ENCODE results near the gene AKNAD1. TPM values are rescaled to one million over a fixed set of nuclear protein-coding genes. Genes with fewer than 3 reads are reported as not detected.

Gene AKNAD1
- total RNA-seq, 1 experiment from 2014 or later: 0.07 TPM

DNA sequence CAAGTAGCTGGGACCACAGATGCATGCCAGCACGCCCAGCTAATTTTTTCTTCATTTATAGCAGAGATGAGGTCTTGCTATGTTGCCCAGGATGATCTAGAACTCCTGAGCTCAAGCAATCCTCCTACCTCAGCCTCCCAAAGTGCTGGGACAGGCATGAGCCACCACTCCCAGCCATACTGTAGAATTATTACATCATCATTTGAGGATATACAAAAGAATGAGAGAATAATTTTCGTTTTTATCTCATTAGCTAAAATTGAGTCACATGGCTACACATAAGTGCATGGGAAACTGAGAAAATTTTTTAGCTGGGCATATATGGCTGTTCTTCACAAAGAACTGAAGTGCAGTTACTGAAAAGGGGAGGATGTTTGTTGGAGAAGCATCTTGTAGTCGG, 89.2 kb downstream of the AKNAD1 start:
- TF ChIP-seq, protein P1, sequence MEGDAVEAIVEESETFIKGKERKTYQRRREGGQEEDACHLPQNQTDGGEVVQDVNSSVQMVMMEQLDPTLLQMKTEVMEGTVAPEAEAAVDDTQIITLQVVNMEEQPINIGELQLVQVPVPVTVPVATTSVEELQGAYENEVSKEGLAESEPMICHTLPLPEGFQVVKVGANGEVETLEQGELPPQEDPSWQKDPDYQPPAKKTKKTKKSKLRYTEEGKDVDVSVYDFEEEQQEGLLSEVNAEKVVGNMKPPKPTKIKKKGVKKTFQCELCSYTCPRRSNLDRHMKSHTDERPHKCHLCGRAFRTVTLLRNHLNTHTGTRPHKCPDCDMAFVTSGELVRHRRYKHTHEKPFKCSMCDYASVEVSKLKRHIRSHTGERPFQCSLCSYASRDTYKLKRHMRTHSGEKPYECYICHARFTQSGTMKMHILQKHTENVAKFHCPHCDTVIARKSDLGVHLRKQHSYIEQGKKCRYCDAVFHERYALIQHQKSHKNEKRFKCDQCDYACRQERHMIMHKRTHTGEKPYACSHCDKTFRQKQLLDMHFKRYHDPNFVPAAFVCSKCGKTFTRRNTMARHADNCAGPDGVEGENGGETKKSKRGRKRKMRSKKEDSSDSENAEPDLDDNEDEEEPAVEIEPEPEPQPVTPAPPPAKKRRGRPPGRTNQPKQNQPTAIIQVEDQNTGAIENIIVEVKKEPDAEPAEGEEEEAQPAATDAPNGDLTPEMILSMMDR (conservative IDR thresholded peaks at IDR 0.05; ENCODE audit: low read depth, low read length): no peak
- TF ChIP-seq EZH2phosphoT487 (IDR thresholded peaks at IDR 0.05; ENCODE audit: borderline replicate concordance, low read length) (no peak), EZH2 (IDR thresholded peaks at IDR 0.05; ENCODE audit: low read length, unreplicated experiment) (no peak)
- Histone ChIP-seq H3K9me2 (replicated peaks; ENCODE audit: low read length) (no peaks in the 10 kb centered on the region), H3F3A (ENCODE audit: low read length, unreplicated experiment) (no peaks in the 10 kb centered on the region), H3K4me1 (ENCODE audit: insufficient read depth, low read length) (no peaks in the 10 kb centered on the region), H3K36me3 (ENCODE audit: low read depth, low read length) (peaks cover 14% of the 10 kb centered on the region; the same call in 1 of the 2 replicates), H3K9me3 (ENCODE audit: low read length) (no peaks in the 10 kb centered on the region), H4K20me1 (ENCODE audit: low read length) (0 out of 2 replicates have a peak, but pooled peaks cover 2% of the 10 kb centered on the region), H2AFZ (ENCODE audit: low read length) (no peak overlapping the region), H3K9ac (ENCODE audit: low read length) (no peak overlapping the region), H3K4me2 (ENCODE audit: low read length) (no peak overlapping the region), H3K79me2 (ENCODE audit: low read length) (no peaks in the 10 kb centered on the region), H3K27ac (ENCODE audit: low read length) (no peak overlapping the region), H3K4me3 (ENCODE audit: low read length) (no peak overlapping the region), H3K27me3 (ENCODE audit: low read length) (no peaks in the 10 kb centered on the region)
- no peak for ATAC-seq
- DNase-seq: no peak
- no TSS peak for BruUV-seq (replicated peaks)
- ChIA-PET POLR2A (ENCODE audit: unreplicated experiment) (no interaction called here), CTCF (no interaction called here)
- intact Hi-C loops (cut with micrococcal nuclease): no loop called here

DNA sequence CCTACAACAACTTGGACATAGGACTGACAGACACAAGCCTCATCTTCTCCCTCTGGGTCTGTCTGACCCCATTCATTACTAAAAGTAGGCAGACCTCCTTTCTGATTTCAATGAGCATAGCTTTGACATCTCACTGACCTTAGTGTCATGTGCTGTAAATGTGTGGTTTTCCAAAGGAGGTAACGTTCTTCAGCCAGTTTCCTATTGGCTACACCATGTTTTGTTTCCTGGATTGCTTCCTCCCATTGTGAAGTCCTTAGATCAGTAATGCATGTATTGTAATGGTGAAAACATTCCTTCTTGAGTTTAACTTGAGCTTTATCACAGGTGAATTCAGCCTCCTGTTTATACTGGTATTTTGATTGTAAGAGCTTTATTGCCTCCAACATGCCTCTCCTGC, 89.8 kb downstream of the AKNAD1 start:
- Histone ChIP-seq H3K4me2 (ENCODE audit: low read length) (no peak overlapping the region), H3K27ac (ENCODE audit: low read length) (no peak overlapping the region), H3K4me3 (ENCODE audit: low read length) (no peak overlapping the region), H3K9me2 (replicated peaks; ENCODE audit: low read length) (no peaks in the 10 kb centered on the region), H3K79me2 (ENCODE audit: low read length) (no peaks in the 10 kb centered on the region), H2AFZ (ENCODE audit: low read length) (no peak overlapping the region), H3K4me1 (ENCODE audit: insufficient read depth, low read length) (no peaks in the 10 kb centered on the region), H3K27me3 (ENCODE audit: low read length) (no peaks in the 10 kb centered on the region), H3K9me3 (ENCODE audit: low read length) (no peaks in the 10 kb centered on the region), H3K9ac (ENCODE audit: low read length) (no peak overlapping the region), H3F3A (ENCODE audit: low read length, unreplicated experiment) (no peaks in the 10 kb centered on the region), H3K36me3 (ENCODE audit: low read depth, low read length) (peaks cover 16% of the 10 kb centered on the region; the same call in 1 of the 2 replicates), H4K20me1 (ENCODE audit: low read length) (no peaks in the 10 kb centered on the region)
- DNase-seq (no peak), ATAC-seq (no peak)
- intact Hi-C loops (cut with micrococcal nuclease): no loop called here
- BruUV-seq (replicated peaks): no TSS peak
- TF ChIP-seq EZH2phosphoT487 (IDR thresholded peaks at IDR 0.05; ENCODE audit: borderline replicate concordance, low read length): no peak
- POLR2A ChIA-PET (ENCODE audit: unreplicated experiment): no interaction called here
- CTCF ChIA-PET: no interaction called here

Other genes starting within 250 kb of the AKNAD1 start
- 1.1 and 1.3 TPM in 2 replicates for gene HENMT1, start 196.0 kb downstream of the AKNAD1 start, total RNA-seq (2014; rRNA removed)
- 20.2 and 21.9 TPM in 2 replicates for gene PRPF38B, start 164.8 kb downstream of the AKNAD1 start, total RNA-seq (2014; rRNA removed)
- gene FNDC7, start 144.2 kb downstream of the AKNAD1 start, total RNA-seq (2014; rRNA removed): 0.63 TPM in 1 of 2 replicates, not detected in the other
- gene STXBP3, start 110.4 kb downstream of the AKNAD1 start, total RNA-seq (2014; rRNA removed): 14.8 and 17.2 TPM in 2 replicates
- 48.5 and 56.6 TPM in 2 replicates for gene GPSM2, start 19.9 kb upstream of the AKNAD1 start, total RNA-seq (2014; rRNA removed)
- 29.5 and 30.4 TPM in 2 replicates for gene CLCC1, start 106.4 kb upstream of the AKNAD1 start, total RNA-seq (2014; rRNA removed)
- gene WDR47, start 185.0 kb upstream of the AKNAD1 start, total RNA-seq (2014; rRNA removed): 6.2 and 7.7 TPM in 2 replicates
- gene TAF13, start 218.9 kb upstream of the AKNAD1 start, total RNA-seq (2014; rRNA removed): 23.5 and 32.0 TPM in 2 replicates
- 21.0 and 27.7 TPM in 2 replicates for gene TMEM167B, start 233.7 kb upstream of the AKNAD1 start, total RNA-seq (2014; rRNA removed)

Data from PC-3 (cell line).